ENCODE results near the gene OTOP2.

Gene OTOP2

DNA sequence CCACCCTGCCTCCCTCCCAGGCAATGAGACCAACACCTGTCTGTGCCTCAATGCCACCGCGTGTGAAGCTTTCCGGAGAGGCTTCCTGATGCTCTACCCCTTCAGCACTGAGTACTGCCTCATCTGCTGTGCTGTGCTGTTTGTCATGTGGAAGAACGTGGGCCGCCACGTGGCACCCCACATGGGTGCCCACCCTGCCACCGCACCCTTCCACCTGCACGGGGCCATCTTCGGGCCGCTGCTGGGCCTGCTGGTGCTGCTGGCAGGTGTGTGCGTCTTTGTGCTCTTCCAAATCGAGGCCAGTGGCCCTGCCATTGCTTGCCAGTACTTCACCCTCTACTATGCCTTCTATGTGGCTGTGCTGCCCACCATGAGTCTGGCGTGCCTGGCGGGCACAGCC is 22.6 kb downstream of the OTOP2 start:
- in situ Hi-C loops (cut with MboI; ENCODE audit: low pct_unique_long_range_greater_than_20kb, low sequenced_read_pairs, unreplicated experiment): no loop called here
- no peak for DNase-seq (ENCODE audit: low spot score)
- TF ChIP-seq, protein P1, sequence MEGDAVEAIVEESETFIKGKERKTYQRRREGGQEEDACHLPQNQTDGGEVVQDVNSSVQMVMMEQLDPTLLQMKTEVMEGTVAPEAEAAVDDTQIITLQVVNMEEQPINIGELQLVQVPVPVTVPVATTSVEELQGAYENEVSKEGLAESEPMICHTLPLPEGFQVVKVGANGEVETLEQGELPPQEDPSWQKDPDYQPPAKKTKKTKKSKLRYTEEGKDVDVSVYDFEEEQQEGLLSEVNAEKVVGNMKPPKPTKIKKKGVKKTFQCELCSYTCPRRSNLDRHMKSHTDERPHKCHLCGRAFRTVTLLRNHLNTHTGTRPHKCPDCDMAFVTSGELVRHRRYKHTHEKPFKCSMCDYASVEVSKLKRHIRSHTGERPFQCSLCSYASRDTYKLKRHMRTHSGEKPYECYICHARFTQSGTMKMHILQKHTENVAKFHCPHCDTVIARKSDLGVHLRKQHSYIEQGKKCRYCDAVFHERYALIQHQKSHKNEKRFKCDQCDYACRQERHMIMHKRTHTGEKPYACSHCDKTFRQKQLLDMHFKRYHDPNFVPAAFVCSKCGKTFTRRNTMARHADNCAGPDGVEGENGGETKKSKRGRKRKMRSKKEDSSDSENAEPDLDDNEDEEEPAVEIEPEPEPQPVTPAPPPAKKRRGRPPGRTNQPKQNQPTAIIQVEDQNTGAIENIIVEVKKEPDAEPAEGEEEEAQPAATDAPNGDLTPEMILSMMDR (IDR thresholded peaks at IDR 0.05; ENCODE audit: extremely low read depth, insufficient read depth, missing control alignments): no peak

DNA sequence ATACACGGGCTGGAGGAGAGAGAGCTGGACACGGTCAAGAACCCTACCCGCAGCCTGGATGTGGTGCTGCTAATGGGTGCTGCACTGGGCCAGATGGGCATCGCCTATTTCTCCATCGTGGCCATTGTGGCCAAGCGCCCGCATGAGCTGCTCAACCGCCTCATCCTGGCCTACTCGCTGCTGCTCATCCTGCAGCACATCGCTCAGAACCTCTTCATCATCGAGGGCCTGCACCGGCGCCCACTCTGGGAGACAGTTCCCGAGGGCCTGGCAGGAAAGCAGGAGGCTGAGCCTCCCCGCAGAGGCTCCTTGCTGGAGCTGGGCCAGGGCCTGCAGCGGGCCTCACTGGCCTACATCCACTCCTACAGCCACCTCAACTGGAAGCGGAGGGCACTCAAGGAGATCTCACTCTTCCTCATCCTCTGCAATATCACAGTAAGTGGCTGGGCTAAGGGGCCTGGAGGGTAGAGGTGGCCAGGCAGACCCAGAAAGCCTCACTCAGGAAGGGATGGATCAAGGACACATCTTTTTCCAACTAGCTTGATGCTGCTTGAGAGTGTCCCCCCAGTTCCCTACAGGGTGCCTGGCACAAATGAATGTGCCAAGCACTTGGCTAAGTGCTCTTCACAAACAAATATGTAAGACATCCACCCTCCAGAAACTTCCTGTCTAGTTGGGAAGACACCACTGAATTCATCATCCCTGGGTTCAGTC is 23.1 kb downstream of the OTOP2 start:
- TF ChIP-seq, protein P1 (IDR thresholded peaks at IDR 0.05; ENCODE audit: extremely low read depth, insufficient read depth, missing control alignments): no peak
- in situ Hi-C loops (cut with MboI; ENCODE audit: low pct_unique_long_range_greater_than_20kb, low sequenced_read_pairs, unreplicated experiment): no loop called here
- no peak for DNase-seq (ENCODE audit: low spot score)

GRCh38 chr17:74949455-74950115 is 25.5 kb downstream of the OTOP2 start:
- in situ Hi-C loops (cut with MboI; ENCODE audit: low pct_unique_long_range_greater_than_20kb, low sequenced_read_pairs, unreplicated experiment): loop anchor here (10.0 kb wide), 1 partner anchor 255 kb away; the partner anchor contains the start of gene NUP85
- no peak for DNase-seq (ENCODE audit: low spot score)
- TF ChIP-seq, protein P1 (IDR thresholded peaks at IDR 0.05; ENCODE audit: extremely low read depth, insufficient read depth, missing control alignments): no peak

DNA sequence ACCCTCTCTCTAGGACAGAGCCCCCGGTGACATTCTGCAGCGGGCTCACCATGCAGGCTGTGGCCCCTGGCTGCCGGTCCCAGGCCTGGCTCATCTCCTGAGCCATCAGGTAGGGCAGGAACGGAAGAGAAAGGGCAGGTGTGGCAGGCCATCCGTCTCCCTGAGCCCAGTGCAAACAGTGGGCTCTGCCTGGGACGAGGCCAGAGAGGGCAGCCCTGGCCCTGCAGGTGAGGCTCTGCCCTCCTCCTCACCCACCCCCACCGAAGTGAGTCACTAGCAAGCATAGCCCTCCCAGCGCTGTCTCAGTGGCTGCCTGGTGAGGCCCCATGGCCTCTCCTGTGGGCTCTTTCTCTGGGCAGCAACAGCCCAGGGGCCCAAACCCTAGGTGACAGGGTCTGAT is 26.1 kb downstream of the OTOP2 start:
- TF ChIP-seq, protein P1 (IDR thresholded peaks at IDR 0.05; ENCODE audit: extremely low read depth, insufficient read depth, missing control alignments): no peak
- in situ Hi-C loops (cut with MboI; ENCODE audit: low pct_unique_long_range_greater_than_20kb, low sequenced_read_pairs, unreplicated experiment): loop anchor here (10.0 kb wide), 1 partner anchor 255 kb away; the partner anchor contains the start of gene NUP85
- no peak for DNase-seq (ENCODE audit: low spot score)

DNA sequence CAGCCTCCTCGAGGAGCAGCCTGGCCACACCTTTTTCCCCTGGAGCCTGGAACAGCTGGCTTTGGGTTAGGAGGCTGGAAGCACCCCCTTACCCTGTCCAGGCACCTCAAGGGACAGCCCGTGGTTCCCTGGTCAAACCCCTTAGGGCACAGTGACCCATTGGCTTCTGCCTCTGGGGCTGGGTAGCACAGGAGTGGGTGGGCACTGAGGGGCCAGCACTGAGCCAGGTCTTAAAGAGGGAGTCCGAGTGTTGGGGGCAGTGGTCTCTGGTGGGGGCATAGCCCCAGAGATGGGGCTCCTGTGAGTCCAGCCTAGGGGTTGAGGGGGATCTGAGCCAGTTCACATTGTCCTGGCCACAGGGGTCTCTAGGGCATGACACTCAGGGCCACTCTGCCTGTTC is 27.0 kb downstream of the OTOP2 start:
- in situ Hi-C loops (cut with MboI; ENCODE audit: low pct_unique_long_range_greater_than_20kb, low sequenced_read_pairs, unreplicated experiment): loop anchor here (10.0 kb wide), 1 partner anchor 254 kb away; the partner anchor contains the start of gene NUP85
- TF ChIP-seq, protein P1 (IDR thresholded peaks at IDR 0.05; ENCODE audit: extremely low read depth, insufficient read depth, missing control alignments): no peak
- no peak for DNase-seq (ENCODE audit: low spot score)

DNA sequence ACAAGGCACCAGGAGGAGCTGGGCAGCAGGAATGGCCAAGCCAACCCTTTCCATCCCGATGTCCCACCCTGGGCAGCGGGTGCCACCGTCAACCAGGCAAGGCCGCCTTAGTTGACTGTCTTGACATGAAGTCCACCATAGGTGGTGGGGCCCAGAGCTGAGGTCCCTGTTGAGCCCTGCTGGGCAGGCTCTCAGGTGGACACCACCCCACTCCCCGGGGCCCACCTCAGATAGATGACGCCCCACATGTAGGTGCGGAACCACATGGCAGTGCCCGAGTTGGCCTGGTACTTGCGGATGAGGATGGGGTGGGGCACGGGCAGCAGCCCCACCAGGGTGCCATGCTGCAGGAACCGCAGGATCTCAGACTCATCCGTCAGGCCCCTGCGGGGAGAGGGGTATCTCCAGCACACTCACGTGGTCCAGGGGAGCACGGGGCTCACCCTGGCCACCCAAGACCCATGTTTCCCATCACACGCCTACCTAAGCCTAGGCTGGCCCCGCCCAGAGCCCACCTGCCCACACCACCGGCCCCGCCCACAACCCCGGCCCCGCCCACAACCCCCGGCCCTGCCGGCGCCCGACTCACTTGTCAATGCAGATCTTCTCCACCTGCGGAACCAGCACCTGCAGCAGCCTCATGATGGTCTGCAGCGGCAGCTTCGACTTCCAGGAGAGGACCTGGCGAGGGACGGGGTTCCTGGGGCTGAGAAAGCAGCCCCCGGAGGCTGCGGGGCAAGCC is 27.8 kb downstream of the OTOP2 start:
- no peak for DNase-seq (ENCODE audit: low spot score)
- TF ChIP-seq, protein P1 (IDR thresholded peaks at IDR 0.05; ENCODE audit: extremely low read depth, insufficient read depth, missing control alignments): no peak
- in situ Hi-C loops (cut with MboI; ENCODE audit: low pct_unique_long_range_greater_than_20kb, low sequenced_read_pairs, unreplicated experiment): loop anchor here (10.0 kb wide), 1 partner anchor 253 kb away; the partner anchor contains the start of gene NUP85
